GM13976 (cell line): ENCODE results near the gene NTMT1.
A peak's percentile ranks its signal among the peaks of the same experiment; 100 is the strongest.

Source experiments
- DNase-seq: peaks from one replicate; pipeline ENCODE4 v3.0.0; 2012; ENCODE audit warnings: low spot score
- CTCF ChIP-seq: IDR thresholded peaks from 2 replicates; pipeline ENCODE4 v1.5.1; 2012; ENCODE audit warnings: borderline replicate concordance, mild to moderate bottlenecking; ENCODE audit not compliant: insufficient read depth; ENCODE audit errors: extremely low read depth, missing control alignments, control extremely low read depth
- in situ Hi-C: fragments of 300-500 bp; cut with MboI; formaldehyde crosslinking; loops from one replicate; pipeline ENCODE4 v1.12.0; 2022; ENCODE audit warnings: low sequenced_read_pairs, mixed read lengths, inconsistent platforms; ENCODE audit not compliant: unreplicated experiment

The NTMT1 gene

DNA sequence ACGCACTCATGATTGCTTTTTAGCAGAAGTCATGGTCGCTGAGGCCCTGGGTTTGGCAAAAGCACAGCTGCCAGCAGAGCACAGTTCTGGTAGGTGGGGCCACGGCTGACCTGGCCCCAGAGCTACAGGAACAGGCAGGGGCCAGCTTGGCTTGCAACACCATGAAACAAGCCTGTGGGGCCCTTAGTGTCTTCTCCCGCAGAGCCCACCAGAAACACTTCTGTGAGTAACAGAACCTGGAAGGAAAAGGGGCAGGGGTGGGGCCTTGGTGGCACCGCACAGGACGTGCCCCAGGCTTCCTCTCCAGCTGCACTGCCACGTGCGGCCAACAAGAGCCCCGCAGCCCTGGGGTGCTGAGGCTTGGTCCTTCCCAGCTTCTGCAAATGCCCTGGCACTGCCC lies 11.1 kb downstream of the NTMT1 start:
- in situ Hi-C loops: no loop called here
- DNase-seq: no peak
- no peak for TF ChIP-seq CTCF

DNA sequence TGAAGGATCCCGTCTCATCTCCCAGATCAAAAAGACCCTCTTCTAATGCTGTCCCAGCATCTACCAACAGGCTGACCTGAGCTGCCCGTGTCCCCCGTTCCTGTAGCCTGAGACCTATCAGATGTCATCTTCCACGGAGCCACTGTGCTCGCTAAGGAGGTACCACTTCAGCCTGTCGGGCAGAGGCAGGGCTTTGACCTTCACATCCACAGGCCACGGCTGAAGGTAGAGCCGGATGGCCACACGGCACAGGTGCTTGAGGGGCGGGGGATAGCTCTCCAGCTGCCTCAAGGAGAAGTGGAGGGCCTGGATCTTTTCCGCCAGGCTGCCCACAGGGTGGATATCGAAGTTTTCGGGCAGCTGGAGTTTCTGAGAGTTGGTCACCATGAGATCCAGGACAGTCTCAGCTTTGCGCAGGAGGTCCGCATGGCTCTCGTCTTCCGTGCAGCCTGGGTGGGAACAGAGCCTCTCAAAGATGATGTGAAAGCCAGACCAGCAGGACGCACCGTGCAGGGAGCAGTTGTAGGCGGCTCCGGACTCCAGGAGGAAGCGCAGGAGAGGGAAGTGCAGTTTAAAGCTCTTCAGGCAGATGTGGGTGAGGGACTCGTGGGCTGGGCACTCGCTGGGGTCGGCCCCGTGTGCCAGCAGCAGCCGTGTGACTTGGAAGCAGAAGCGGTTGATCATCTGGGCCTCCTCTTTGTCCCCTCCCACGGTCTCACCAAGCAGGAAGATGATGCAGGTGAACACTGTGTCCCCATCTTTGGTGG lies 11.9 kb downstream of the NTMT1 start:
- DNase-seq: no peak
- TF ChIP-seq CTCF: no peak
- in situ Hi-C loops: no loop called here

- in situ Hi-C loops: no loop called here
- no peak for TF ChIP-seq CTCF
- no peak for DNase-seq
Observed at GRCh38 chr9:129639034-129639630, 13.2 kb downstream of the NTMT1 start.

GRCh38 chr9:129639756-129640085 lies 13.8 kb downstream of the NTMT1 start:
- DNase-seq: no peak
- no peak for TF ChIP-seq CTCF
- in situ Hi-C loops: loop anchor here (10.0 kb wide), 1 partner anchor 145 kb away; no protein-coding TSS in a partner anchor

- DNase-seq: no peak
- no peak for TF ChIP-seq CTCF
- in situ Hi-C loops: loop anchor here (10.0 kb wide), 1 partner anchor 145 kb away; no protein-coding TSS in a partner anchor
Observed at GRCh38 chr9:129640086-129640870, 14.3 kb downstream of the NTMT1 start.

DNA sequence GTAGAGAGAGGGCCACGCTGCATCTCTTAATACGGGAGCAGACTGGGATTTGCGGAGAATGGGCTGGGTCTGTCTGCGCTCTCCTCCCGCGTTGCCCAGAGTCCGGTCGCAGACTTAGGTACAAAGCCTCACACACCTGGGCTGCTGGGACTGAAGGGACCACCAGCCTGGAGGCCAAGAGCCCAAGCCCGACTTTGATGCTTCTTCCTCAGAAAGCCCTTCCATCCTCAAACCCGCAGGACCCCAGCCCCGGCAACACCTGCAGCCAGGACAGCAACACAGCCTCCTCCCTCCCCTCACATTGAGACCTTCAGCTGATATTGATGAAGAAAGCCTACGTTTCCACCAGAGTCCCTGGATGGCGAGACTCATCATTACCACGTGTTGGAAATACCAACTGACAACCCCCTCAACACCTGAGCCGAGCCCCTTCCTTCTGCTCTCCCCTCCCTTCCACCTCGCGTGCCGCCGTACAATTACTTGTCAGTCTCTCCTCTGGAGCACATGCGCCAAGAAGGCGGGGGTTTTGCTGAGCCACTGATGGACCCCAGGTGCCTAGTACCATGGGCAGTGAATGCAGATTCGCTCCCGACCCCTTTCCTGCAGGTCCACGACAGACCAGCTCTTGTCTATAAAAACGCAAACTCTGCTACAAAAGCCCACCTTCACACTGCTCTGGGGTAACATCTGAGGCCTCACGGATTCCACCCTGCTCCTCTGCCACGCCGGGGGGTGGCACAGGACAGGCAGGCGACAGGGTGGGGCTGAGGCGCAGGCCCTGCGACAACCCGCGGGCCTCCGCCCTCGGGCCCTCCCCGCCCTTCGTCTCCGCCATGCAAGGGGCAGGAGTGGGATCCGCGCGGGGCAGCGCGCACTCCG lies 15.1 kb downstream of the NTMT1 start:
- peak; percentile 55 for DNase-seq
- in situ Hi-C loops: loop anchor here (10.0 kb wide), 1 partner anchor 144 kb away; no protein-coding TSS in a partner anchor
- no peak for TF ChIP-seq CTCF
